GM12892 (cell line): Measurements from ENCODE around the gene SBSN.

Experiments used
- POLR2A ChIP-seq: IDR thresholded peaks from 2 replicates; pipeline ENCODE4 v1.6.1; 2011; ENCODE audit warnings: low read depth, low read length, control low read depth
- POLR2AphosphoS5 ChIP-seq: IDR thresholded peaks from 2 replicates; pipeline ENCODE4 v1.6.1; 2011; ENCODE audit warnings: low read depth, low read length, control low read depth
- TAF1 ChIP-seq: IDR thresholded peaks from 2 replicates; pipeline ENCODE4 v1.6.1; 2011; ENCODE audit warnings: low read depth, mild to moderate bottlenecking, control low read depth, low read length, borderline replicate concordance

DNA sequence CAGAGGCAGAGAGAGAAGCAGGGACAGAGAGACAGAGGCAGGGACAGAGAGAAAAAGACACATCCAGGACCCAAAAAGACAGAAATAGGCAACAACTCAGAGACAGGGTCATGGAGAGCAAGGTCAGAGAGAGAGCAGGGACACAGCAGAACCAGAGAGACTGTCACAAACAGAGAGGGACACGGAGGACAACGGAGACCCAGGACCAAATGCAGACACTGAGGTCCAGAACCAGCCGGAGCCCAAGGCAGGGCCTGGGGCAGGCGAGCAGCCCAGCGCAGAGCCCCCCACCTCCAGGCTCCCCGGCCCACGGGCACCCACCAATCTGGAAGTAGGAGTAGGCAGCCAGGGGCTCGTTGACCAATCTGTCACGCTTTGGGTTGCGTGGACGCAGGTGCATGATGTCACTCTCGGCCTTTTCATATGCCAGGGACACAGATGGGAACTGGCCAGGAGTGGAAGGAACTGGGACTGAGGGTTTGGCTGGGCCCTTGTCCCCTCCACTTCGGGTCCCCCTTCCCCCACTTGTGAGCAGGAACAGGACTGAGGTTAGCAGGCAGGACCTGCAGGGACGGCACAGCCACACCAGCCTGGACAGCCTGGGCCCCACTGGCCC lies 25.4 kb upstream of the SBSN start:
- TF ChIP-seq POLR2AphosphoS5: no peak
- TF ChIP-seq POLR2A: no peak
- TF ChIP-seq TAF1: no peak
